ENCODE results near the gene ST14. TPM values are rescaled to one million over a fixed set of nuclear protein-coding genes. Genes with fewer than 3 reads are reported as not detected.

Gene ST14
- total and polyA plus RNA-seq, 10 of the 15 experiments (the other 5 are each of a cell fraction or from before 2014, with no cell fraction given) = 0.02 to 3.9 (median 0.73) TPM; not detected in 2

DNA sequence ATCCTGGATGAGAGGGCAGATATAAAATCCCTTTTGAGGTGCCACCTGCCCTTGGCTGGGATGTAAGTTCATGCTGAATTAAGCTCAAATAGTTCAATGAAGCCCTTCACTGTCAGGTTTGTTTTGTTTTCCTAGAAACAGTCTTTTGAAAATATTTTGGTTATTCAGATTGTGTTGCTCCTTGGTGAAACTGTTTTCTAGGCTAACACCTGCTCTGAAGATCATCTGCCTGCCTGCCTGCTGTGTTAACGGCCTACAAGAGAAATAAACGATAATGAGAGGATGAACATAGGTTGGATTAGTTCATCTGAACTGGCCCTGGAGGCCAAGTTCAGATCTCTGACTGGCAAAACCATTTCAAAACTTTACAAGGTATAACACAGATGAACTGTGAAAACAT lies 87.7 kb downstream of the ST14 start (continued):
- TF ChIP-seq TCF7 (IDR thresholded peaks at IDR 0.05; ENCODE audit: borderline replicate concordance) = no peak
- TF ChIP-seq ZZZ3 (IDR thresholded peaks at IDR 0.05; ENCODE audit: control insufficient read depth, insufficient read length, low read depth) = no peak

DNA sequence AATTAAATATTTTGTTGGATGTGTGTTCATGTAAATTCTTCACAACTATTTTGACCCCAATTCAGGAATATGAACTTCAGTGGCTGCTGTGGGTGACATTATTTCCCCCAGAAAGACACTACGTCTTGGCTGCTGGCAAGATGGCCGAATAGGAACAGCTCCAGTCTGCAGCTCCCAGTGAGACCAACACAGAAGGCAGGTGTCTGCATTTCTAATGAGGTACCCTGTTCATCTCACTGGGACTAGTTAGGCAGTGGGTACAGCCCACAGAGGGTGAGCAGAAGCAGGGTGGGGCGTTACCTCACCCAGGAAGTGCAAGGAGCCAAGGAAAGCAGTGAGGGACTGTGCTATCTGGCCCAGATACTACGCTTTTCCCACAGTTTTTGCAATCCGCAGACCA lies 89.8 kb downstream of the ST14 start:
- intact Hi-C loops (cut with micrococcal nuclease; ENCODE audit: unreplicated experiment) = no loop called here
- ATAC-seq = no peak
- no peak for FAIRE-seq
- Histone ChIP-seq H3K79me2 (ENCODE audit: control insufficient read depth, insufficient read depth, low read length) (no peaks in the 10 kb centered on the region; the same call in 1 of the 2 replicates), H3K9me3 (replicated peaks; ENCODE audit: control insufficient read depth, insufficient read depth, low read length) (no peaks in the 10 kb centered on the region; the same call in 2 of the 3 replicates), H3K4me2 (ENCODE audit: control insufficient read depth, insufficient read depth) (no peak overlapping the region), H3K36me3 (ENCODE audit: control insufficient read depth in 2 of 2, insufficient read depth in 2 of 2, low read length in 1 of 2) (peaks cover 0 to 2% of the 10 kb centered on the region in 2 experiments; a peak in 3 of 4 replicates), H3K4me3 (no peak overlapping the region), H2AFZ (ENCODE audit: control insufficient read depth, low read depth, low read length) (no peak overlapping the region), H3K27ac (ENCODE audit: control insufficient read depth, insufficient read depth) (no peak overlapping the region), H3K9ac (ENCODE audit: control insufficient read depth, insufficient read depth, low read length) (no peak overlapping the region), H3K4me1 (ENCODE audit: control insufficient read depth, insufficient read depth, low read length) (no peaks in the 10 kb centered on the region), H4K20me1 (ENCODE audit: control insufficient read depth, insufficient read depth) (no peaks in the 10 kb centered on the region), H3K27me3 (replicated peaks in 1 of 2; ENCODE audit: control insufficient read depth in 2 of 2, insufficient read depth in 2 of 2, low read length in 1 of 2) (no peaks in the 10 kb centered on the region)
- RAD21 ChIA-PET (ENCODE audit: unreplicated experiment) = no interaction called here
- WGBS (ENCODE audit: insufficient coverage, insufficient replicate concordance, low lambda C conversion rate, missing lambda C conversion rate) = 94% methylated on average over 5 of the region's 5 CpGs
- POLR2A ChIA-PET = interaction anchor here (0.7 kb wide), 1 partner anchor 12 kb away, joined by 4 read pairs; no protein-coding TSS in a partner anchor
- CTCF ChIA-PET = interaction anchor here (0.6 kb wide), 1 partner anchor 54 kb away, joined by 3 read pairs; no protein-coding TSS in a partner anchor
- DNase-seq (ENCODE audit: low read depth, low spot score) = no peak
- SMC1A ChIA-PET (ENCODE audit: uncharacterized antibody, unreplicated experiment) = interaction anchor here (0.6 kb wide), 1 partner anchor 40 kb away, joined by 3 read pairs; no protein-coding TSS in a partner anchor
- in situ Hi-C loops (cut with MboI) = no loop called here
- BruUV-seq (replicated peaks) = no TSS peak
- no peak for TF ChIP-seq ZNF274 (IDR thresholded peaks at IDR 0.05; ENCODE audit: insufficient read depth, insufficient read length)
- TF ChIP-seq, protein P1, sequence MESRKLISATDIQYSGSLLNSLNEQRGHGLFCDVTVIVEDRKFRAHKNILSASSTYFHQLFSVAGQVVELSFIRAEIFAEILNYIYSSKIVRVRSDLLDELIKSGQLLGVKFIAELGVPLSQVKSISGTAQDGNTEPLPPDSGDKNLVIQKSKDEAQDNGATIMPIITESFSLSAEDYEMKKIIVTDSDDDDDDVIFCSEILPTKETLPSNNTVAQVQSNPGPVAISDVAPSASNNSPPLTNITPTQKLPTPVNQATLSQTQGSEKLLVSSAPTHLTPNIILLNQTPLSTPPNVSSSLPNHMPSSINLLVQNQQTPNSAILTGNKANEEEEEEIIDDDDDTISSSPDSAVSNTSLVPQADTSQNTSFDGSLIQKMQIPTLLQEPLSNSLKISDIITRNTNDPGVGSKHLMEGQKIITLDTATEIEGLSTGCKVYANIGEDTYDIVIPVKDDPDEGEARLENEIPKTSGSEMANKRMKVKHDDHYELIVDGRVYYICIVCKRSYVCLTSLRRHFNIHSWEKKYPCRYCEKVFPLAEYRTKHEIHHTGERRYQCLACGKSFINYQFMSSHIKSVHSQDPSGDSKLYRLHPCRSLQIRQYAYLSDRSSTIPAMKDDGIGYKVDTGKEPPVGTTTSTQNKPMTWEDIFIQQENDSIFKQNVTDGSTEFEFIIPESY (IDR thresholded peaks at IDR 0.05) = no peak
- TF ChIP-seq, protein P2, sequence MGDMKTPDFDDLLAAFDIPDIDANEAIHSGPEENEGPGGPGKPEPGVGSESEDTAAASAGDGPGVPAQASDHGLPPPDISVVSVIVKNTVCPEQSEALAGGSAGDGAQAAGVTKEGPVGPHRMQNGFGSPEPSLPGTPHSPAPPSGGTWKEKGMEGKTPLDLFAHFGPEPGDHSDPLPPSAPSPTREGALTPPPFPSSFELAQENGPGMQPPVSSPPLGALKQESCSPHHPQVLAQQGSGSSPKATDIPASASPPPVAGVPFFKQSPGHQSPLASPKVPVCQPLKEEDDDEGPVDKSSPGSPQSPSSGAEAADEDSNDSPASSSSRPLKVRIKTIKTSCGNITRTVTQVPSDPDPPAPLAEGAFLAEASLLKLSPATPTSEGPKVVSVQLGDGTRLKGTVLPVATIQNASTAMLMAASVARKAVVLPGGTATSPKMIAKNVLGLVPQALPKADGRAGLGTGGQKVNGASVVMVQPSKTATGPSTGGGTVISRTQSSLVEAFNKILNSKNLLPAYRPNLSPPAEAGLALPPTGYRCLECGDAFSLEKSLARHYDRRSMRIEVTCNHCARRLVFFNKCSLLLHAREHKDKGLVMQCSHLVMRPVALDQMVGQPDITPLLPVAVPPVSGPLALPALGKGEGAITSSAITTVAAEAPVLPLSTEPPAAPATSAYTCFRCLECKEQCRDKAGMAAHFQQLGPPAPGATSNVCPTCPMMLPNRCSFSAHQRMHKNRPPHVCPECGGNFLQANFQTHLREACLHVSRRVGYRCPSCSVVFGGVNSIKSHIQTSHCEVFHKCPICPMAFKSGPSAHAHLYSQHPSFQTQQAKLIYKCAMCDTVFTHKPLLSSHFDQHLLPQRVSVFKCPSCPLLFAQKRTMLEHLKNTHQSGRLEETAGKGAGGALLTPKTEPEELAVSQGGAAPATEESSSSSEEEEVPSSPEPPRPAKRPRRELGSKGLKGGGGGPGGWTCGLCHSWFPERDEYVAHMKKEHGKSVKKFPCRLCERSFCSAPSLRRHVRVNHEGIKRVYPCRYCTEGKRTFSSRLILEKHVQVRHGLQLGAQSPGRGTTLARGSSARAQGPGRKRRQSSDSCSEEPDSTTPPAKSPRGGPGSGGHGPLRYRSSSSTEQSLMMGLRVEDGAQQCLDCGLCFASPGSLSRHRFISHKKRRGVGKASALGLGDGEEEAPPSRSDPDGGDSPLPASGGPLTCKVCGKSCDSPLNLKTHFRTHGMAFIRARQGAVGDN (IDR thresholded peaks at IDR 0.05) = no peak
- TF ChIP-seq CBX5 (IDR thresholded peaks at IDR 0.05; ENCODE audit: low read depth) = no peak
- TF ChIP-seq, protein P3, sequence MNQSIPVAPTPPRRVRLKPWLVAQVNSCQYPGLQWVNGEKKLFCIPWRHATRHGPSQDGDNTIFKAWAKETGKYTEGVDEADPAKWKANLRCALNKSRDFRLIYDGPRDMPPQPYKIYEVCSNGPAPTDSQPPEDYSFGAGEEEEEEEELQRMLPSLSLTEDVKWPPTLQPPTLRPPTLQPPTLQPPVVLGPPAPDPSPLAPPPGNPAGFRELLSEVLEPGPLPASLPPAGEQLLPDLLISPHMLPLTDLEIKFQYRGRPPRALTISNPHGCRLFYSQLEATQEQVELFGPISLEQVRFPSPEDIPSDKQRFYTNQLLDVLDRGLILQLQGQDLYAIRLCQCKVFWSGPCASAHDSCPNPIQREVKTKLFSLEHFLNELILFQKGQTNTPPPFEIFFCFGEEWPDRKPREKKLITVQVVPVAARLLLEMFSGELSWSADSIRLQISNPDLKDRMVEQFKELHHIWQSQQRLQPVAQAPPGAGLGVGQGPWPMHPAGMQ (IDR thresholded peaks at IDR 0.05; ENCODE audit: borderline replicate concordance) = no peak
- no peak for TF ChIP-seq SREBF1 (IDR thresholded peaks at IDR 0.05; ENCODE audit: low read length)
- TF ChIP-seq CREB1 (IDR thresholded peaks at IDR 0.05; ENCODE audit: low read depth) = no peak
- no peak for TF ChIP-seq RCOR1 (conservative IDR thresholded peaks at IDR 0.05; ENCODE audit: low read depth, low read length)
- no peak for TF ChIP-seq ZNF622 (IDR thresholded peaks at IDR 0.05)
- no peak for TF ChIP-seq TAF1 (IDR thresholded peaks at IDR 0.05; ENCODE audit: borderline replicate concordance, low read depth, low read length)
- no peak for TF ChIP-seq HDGF (IDR thresholded peaks at IDR 0.05)
- no peak for TF ChIP-seq ZZZ3 (IDR thresholded peaks at IDR 0.05; ENCODE audit: control insufficient read depth, insufficient read length, low read depth)
- no peak for TF ChIP-seq TCF7 (IDR thresholded peaks at IDR 0.05; ENCODE audit: borderline replicate concordance)

Measured in GM12878 (cell line).